Fibroblast of skin of left biceps (primary cell): Measurements from ENCODE around the gene CHKA.
A peak's percentile ranks its signal among the peaks of the same experiment; 100 is the strongest.

ENCODE experiments used
- DNase-seq, 2 experiments: peaks; one replicate each; pipeline ENCODE4 v3.0.0-alpha.2; 2013; ENCODE audit warnings: low read depth in 2 of 2

The CHKA gene

DNA sequence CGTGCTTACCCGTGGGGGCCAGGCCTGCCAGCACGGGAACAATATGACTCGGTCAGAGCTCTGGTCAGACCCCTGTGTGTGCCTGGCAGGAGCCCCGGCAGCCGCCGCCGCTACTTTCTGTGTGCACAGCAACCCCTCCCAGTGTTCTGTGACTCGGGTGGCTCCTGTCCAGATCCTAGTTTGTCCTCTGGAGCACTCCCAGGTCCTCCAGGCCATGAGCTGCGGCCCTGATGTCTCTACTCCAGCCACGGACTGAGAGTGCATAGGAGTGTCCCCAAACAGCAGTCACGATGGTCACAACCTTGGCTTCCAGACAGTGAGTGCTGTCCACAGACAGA, 87.5 kb downstream of the CHKA start:
- DNase-seq: no peak

GRCh38 chr11:68032997-68033707, 88.0 kb downstream of the CHKA start:
- no peak for DNase-seq

DNA sequence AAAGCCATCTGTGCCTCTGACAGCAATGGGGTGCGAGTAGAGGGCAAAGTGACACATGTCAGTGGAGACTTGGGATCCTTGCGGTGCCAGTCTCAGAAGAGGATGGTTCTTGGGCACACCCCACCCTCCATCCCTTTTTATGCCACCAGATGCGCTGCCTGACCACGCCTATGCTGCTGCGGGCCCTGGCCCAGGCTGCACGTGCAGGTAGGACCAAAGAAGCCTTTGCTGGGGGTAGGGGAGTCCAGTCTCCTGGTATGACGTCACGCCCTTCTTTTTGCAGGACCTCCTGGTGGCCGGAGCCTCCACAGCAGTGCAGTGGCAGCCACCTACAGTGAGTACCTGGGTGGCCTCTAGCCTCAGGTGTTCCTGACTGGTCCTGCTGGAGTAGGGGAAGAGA, 89.2 kb downstream of the CHKA start:
- DNase-seq: no peak

DNA sequence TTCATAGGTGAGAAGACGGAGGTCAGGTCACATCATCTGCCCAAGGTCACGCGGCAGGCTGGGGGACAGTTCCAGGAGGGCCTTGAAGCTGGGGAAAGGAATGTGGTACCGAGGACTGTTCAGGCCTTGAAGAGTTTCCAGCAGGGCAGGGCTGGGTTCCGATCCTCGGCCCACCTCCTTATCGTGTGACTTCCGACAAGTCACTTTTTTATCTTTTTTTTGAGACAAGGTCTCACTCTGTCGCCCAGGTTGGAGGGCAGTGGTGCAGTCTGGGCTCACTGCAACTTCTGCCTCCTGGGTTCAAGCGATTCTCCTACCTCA, 90.1 kb downstream of the CHKA start:
- DNase-seq: no peak

GRCh38 chr11:68030318-68031143, 90.7 kb downstream of the CHKA start, which contains the start of gene NDUFS8:
Gene NDUFS8 (plus strand): TSS chr11:68030681. CDS start chr11:68032152, 1,471 bp downstream.
- DNase-seq: peak; percentile 98

DNA sequence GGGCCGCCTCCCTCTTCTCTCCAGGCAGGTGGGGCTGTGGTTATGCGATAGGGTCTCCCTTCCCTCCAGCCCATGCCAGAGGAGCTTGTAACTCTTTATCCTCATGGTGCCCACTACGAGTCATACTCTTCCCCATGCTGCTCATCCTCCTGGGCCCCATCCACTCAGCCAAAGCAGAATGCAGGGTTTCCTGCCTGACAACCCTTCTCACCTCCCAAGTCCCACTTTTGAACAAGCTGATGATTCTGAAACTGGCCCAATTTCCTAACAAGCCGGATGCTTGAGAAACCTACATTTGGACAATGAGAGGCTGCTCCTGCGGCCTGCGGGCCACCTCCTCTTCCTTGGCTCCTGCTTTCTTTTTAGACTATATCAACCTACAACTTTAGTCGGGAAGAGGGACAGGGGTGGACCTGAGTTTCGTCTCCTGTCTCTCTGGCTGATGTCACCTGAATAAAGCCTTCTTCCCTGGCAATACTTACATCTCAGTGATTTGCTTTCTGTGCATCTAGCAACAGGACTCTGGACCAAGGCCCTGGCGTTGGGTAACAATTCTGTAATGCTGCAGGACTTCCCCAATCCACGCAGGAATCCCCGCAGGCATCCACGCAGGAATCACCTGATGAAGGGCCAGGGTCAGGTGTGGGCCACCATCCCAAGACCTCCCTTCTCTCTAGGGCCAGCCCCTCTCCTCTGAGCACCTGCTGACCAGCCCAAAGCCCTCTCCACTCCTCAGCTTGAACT, 92.2 kb downstream of the CHKA start:
- DNase-seq: no peak

DNA sequence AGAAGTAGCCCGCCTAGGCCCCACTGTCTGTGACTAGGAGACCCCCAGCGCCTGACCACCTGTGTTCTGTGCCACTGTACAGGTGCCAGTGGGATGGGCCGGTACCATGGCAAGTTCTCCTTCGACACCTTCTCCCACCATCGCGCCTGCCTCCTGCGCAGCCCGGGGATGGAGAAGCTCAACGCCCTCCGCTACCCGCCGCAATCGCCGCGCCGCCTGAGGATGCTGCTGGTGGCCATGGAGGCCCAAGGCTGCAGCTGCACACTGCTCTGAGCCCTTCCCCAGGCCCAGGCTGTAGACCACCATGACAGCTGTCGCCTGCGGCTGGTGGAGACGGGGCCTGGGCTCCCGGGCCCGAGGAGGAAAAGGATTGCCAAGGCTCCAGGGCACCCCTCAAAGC, 93.5 kb downstream of the CHKA start:
- no peak for DNase-seq

DNA sequence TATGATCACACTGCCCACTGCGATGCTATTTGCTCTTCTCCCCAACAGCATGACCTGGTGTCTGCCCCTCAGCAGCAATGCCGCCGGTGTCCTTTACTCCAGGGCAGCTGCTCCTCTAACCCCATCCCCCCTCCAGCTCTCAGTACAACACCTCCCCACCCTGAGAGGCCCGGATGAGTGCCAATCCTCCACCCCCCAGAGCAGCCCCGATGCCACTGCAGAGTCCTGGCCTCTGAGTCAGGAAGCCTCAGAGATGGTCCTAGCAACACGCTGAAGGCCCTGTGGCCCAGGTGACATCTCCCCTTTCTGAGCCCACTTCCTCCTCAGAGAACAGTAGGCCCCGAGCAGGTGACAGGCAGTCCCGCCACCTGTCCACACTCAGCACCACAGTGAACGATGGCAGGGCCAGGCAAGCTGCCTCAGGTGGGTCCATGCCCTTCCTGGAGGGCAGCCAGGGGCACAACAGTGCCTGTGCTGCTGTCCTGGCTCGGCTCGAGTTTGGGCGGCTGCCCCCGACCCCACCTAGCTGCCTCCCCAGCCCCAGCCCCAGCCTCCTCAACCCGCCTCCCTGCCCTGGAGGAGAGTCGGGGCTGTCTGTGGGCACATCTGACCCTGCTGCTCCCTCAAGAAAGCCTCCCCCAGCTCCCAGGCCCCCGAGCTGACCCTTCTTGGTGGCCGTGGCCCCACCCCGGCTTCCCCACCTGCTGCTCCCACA, 94.6 kb downstream of the CHKA start:
- DNase-seq: no peak

DNA sequence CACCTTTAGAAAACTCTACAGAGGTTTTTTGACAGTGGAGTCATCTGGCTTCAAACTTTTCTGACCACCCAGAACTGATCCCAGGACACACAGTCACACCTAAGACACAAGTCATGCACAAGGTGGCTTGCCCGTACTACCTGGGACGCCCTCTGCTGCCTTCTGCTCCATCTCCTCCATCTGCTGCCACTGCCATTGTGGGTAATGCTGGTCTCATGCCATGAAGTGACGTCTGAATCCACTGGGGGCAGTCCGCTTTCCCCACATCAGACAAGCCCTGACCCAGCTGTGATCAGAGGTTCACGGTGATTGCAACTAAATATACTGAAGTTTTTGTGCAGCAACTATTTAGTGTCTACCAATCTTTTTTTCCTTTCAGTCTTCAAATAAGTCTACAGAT, 96.1 kb downstream of the CHKA start:
- DNase-seq: no peak

DNA sequence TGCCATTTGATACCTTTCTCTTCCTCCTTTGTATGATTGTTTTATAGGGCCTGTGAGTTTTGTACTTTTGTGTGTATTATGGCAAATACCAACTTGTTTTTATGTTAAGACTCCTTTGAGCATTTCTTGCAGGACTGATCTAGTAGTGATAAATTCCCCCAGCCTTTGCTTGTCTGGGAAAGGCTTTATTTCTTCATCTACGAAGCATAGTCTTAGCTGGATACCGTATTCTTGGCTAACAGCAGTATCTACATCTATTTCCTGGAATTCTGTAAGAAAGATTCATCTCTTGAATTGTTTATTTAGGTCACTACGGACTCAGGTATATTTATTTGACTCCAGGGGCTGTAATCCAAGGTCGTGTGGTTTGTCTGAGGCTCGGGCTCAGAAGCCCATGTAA, 96.7 kb downstream of the CHKA start:
- no peak for DNase-seq

GRCh38 chr11:68022531-68022930, 98.7 kb downstream of the CHKA start:
- no peak for DNase-seq

- DNase-seq: no peak
Observed at GRCh38 chr11:68021167-68021787, 99.9 kb downstream of the CHKA start.

DNA sequence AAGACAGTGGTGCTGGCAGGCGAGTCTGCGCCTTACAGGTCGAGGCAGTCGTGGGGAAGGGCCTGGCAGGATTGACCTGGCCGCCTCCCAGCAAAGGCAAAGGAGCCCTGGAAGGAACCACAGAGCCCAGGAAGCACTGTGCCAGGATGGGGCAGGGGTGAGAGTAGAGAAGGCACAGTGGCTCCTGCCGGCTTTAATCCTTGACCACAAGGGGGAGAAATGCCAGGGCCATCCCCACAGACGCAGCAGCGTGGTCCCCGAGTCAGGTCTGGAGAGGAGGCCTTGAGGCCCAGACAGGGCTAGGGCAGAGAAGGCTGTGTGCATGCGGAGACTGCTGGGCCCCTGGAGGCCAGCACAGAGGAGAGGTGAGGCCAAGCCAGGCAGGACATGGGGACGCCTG, 100.6 kb downstream of the CHKA start:
- DNase-seq: no peak

GRCh38 chr11:68019486-68019885, 101.7 kb downstream of the CHKA start:
- DNase-seq: no peak

- DNase-seq: no peak
Observed at GRCh38 chr11:68018730-68019190, 102.4 kb downstream of the CHKA start.

DNA sequence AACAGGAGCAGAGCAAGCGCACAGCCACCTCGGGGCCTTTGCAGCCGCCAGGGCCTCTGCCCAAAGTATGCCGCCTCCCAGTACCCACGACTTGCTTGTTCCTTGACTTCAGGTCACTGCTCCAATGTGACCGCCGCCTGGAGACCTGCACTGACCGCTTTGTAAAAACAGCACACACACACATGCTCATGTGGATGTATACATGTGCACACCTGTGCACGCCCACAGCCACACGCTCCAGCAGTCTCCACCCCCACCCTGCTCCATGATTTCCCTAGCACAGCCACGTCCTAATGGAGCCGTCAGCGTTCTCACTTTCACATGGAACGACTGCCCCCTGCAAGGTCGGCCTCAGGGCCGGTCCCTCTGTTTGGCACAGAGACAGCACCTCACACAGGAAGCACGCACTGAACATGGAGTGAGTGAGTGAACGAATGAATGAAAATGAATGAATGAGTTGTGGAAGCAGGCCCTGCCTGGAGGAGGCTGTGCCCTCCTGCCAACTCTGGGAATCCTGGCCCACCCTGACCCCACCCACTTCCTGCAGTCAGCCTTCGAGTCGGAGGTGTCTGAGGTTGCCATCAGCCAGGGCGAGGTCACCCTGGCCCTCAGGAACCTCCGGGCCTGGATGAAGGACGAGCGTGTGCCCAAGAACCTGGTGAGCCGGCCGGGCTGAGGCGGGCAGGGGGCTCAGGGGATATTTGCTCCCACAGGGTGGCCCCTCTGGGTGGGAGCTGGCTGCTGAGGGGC, 103.0 kb downstream of the CHKA start:
- DNase-seq: no peak

DNA sequence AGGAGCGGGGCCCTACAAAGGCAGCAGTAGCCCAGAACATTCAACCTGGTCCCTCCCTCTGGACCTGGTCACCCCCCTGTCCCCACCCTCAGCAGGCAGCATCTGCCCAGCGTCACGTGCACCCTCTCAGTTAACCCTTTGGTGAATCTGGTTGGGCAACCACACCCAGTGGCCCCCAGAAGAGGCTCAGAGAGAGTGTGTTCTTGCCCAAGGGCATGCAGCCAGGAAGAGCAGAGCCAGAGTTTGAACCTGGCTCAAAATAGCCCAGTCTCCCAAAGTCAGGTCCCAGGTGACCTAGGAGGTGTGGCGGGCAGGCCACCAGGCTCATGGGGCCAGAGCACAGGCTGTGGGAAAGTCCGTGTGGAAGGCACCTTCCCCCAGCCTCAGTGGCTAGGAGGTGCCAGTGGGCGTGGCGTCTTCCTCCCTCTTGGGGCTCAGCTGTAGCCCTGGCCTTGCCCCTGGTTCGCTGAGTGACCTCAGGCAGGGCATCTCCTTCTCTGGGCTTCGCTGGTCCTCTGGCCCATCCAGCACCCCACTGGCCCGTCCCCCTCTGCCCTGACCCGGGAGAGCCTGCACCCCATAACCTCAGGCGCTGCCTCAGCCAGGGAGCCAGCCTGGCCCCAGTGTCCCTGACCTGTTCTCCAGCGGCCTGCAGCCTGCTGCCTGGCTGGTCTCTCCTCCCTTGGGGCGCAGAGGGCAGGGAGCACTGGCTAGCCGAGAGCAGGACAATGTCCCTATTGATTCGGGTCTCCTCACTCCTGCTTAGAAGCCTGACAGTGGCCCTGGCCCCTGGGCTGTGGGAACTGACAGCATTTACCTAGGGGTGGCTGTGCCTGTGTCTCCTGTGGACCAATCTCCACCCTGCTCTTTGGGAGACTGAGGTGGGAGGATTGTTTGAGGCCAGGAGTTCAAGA, 104.0 kb downstream of the CHKA start:
- DNase-seq: no peak

GRCh38 chr11:68016161-68016903, 104.9 kb downstream of the CHKA start:
- no peak for DNase-seq

DNA sequence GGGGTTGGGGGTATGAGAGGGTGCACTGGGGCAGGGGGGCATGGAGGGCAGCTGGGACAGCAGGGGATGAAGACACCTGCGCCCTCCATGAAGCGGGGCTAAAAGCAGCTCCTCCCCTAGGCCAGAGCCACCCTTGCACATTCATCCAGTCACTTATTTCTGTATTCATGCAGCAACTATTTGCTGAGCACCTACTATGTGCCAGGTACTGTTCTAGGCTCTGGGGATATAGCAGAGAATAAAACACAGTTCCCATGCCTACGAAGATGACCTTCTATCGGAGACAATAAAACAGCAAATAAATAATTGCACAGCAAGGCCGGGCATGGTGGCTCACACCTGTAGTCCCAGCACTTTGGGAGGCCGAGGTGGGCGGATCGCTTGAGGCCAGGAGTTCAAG, 105.7 kb downstream of the CHKA start:
- DNase-seq: no peak
